Nephron (organoid): Measurements from ENCODE around the gene B3GNT2.

ENCODE experiments used
- H3K27ac Mint-ChIP-seq, 3 experiments: 2 replicates each; pipeline ENCODE4 v1.8.0; 2020; ENCODE audit warnings: mixed read lengths in 3 of 3, mild to moderate bottlenecking in 2 of 3, moderate library complexity in 1 of 3
- H3K27me3 Mint-ChIP-seq: 2 replicates; pipeline ENCODE4 v1.8.0; 2021; ENCODE audit warnings: low read depth, mild to moderate bottlenecking, moderate library complexity, mixed read lengths
- H3K36me3 Mint-ChIP-seq: 2 replicates; pipeline ENCODE4 v1.8.0; 2020; ENCODE audit warnings: low read depth, mixed read lengths
- H3K4me1 Mint-ChIP-seq: 2 replicates; pipeline ENCODE4 v1.8.0; 2020; ENCODE audit warnings: mixed read lengths
- H3K4me3 Mint-ChIP-seq, 3 experiments: 2 replicates each; pipeline ENCODE4 v1.8.0; 2020; ENCODE audit warnings: mild to moderate bottlenecking in 3 of 3, mixed read lengths in 3 of 3, moderate library complexity in 2 of 3
- H3K9me3 Mint-ChIP-seq: 2 replicates; pipeline ENCODE4 v1.8.0; 2020; ENCODE audit warnings: mixed read lengths
- CTCF ChIP-seq, 3 experiments: fragments of 200-600 bp; sonication (generic); IDR thresholded peaks; one replicate each; pipeline ENCODE4 v1.5.0; 2021; ENCODE audit warnings: antibody characterized with exemption in 3 of 3; ENCODE audit not compliant: unreplicated experiment in 3 of 3

Gene B3GNT2

GRCh38 chr2:62188416-62188815 is 7.5 kb upstream of the B3GNT2 start:
- no peaks in the 10 kb centered on the region for H3K36me3 Mint-ChIP-seq
- no peaks in the 10 kb centered on the region for H3K27me3 Mint-ChIP-seq
- H3K27ac Mint-ChIP-seq, result no peak overlapping the region
- H3K9me3 Mint-ChIP-seq, result no peaks in the 10 kb centered on the region
- no peaks in the 10 kb centered on the region for H3K4me1 Mint-ChIP-seq
- H3K4me3 Mint-ChIP-seq, result no peak overlapping the region
- no peak for TF ChIP-seq CTCF (IDR thresholded peaks at IDR 0.05; ENCODE audit: unreplicated experiment in 3 of 3)

GRCh38 chr2:62189196-62189595 is 6.7 kb upstream of the B3GNT2 start:
- Mint-ChIP-seq H3K4me3 (no peak overlapping the region), H3K4me1 (no peaks in the 10 kb centered on the region), H3K9me3 (no peaks in the 10 kb centered on the region), H3K27me3 (no peaks in the 10 kb centered on the region), H3K27ac (no peak overlapping the region), H3K36me3 (no peaks in the 10 kb centered on the region)
- no peak for TF ChIP-seq CTCF (IDR thresholded peaks at IDR 0.05; ENCODE audit: unreplicated experiment in 3 of 3)

GRCh38 chr2:62192811-62193210 is 3.1 kb upstream of the B3GNT2 start:
- Mint-ChIP-seq H3K9me3 (no peaks in the 10 kb centered on the region), H3K36me3 (no peaks in the 10 kb centered on the region), H3K27ac (no peak overlapping the region), H3K4me3 (no peak overlapping the region), H3K4me1 (peaks cover 3% of the 10 kb centered on the region), H3K27me3 (peaks cover 7% of the 10 kb centered on the region)
- no peak for TF ChIP-seq CTCF (IDR thresholded peaks at IDR 0.05; ENCODE audit: unreplicated experiment in 3 of 3)

GRCh38 chr2:62194558-62195420 is 1.1 kb upstream of the B3GNT2 start:
- Mint-ChIP-seq H3K4me1 (peaks cover 17% of the 10 kb centered on the region), H3K9me3 (no peaks in the 10 kb centered on the region), H3K27ac (peak overlapping the region in 1 of 3 experiments; percentile 42), H3K4me3 (peak overlapping the region; percentile 77 to 86 (median 83)), H3K36me3 (no peaks in the 10 kb centered on the region), H3K27me3 (peaks cover 20% of the 10 kb centered on the region)
- TF ChIP-seq CTCF (IDR thresholded peaks at IDR 0.05; ENCODE audit: unreplicated experiment in 3 of 3), result no peak

- no peaks in the 10 kb centered on the region for H3K36me3 Mint-ChIP-seq
- no peak for TF ChIP-seq CTCF (IDR thresholded peaks at IDR 0.05; ENCODE audit: unreplicated experiment in 3 of 3)
- H3K27me3 Mint-ChIP-seq, result peaks cover 24% of the 10 kb centered on the region
- H3K4me1 Mint-ChIP-seq, result peaks cover 19% of the 10 kb centered on the region
- no peaks in the 10 kb centered on the region for H3K9me3 Mint-ChIP-seq
- peak overlapping the region; percentile 89 to 93 (median 89) for H3K4me3 Mint-ChIP-seq
- H3K27ac Mint-ChIP-seq, result peak overlapping the region in 1 of 3 experiments; percentile 50
Measured at GRCh38 chr2:62196278-62196901, 475 bp downstream of the B3GNT2 start.
